D721Med (cell line): ENCODE measurements around the gene CCDC169.

ENCODE experiments used
- DNase-seq: peaks from one replicate; pipeline ENCODE4 v3.0.0; 2011; ENCODE audit warnings: low spot score; ENCODE audit not compliant: insufficient read length
- FAIRE-seq: peaks from 2 replicates; lab custom pipeline; 2011; peaks lifted over from hg19 to GRCh38; lab: Jason Lieb, UNC
- CTCF ChIP-seq: IDR thresholded peaks from 2 replicates; pipeline ENCODE4 v1.5.1; 2012; ENCODE audit warnings: mild to moderate bottlenecking, control low read depth; ENCODE audit not compliant: insufficient read depth; ENCODE audit errors: missing control alignments

The CCDC169 gene

DNA sequence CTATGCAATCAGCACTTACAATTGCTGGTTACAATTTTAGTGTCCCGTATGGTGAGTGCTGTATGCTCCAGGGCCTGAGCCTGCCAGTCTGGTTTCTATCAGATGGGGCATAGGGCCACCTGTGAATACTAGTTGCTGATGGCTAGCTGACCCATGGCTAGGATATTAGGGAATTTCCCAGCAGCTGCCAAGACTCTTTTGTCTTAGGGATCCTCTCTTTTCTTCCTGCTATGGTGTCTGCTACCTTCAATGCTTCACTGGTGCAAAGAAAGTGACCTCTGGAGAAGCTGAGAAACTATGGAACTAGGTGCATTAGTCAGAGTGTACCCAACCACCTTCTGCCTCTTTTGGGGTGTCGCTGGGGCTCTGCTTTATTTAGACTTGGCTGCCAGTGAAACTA, 11.6 kb downstream of the CCDC169 start:
- TF ChIP-seq CTCF, result no peak
- no peak for FAIRE-seq
- DNase-seq, result no peak

GRCh38 chr13:36282821-36283432, 14.7 kb downstream of the CCDC169 start:
- DNase-seq (no peak), FAIRE-seq (peak; percentile 77)
- TF ChIP-seq CTCF, result peak; percentile 82

DNA sequence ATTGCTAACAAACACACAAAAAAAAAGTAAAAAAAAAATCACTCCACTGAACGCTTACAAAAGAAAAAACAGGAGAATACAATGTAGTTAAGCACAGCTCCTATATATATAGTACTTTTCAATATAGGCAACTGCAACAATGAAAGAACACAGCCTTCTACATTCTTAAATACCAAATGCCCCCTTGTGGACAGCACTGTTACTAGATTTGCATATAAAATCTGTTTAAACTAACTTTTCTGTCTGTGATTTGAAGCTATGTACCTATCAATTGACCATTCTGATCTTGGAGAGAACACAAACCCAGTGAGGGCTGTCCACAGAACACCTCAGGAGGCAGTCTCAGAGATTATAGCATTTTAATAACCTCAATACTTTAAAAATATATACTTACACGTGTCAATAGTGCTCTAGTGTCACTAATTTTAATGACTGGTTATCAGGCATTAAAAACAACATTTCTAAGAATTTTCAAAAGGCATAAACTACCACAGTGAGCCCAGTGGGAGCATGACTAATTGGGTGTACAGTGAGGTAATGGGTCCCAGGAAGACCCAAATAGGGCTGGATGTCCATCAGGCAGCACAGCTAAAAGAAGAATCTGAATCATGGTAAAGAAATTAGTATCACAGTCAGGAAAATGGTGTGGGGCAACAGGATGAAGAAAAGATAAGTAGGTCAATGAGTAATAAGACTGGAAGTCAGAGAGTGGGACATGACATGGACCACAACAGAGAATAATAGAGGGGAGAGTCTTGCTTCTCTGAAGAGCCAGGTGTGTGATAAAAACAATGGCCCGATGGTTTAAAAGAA, 22.2 kb downstream of the CCDC169 start:
- no peak for DNase-seq
- peak; percentile 60 for TF ChIP-seq CTCF
- no peak for FAIRE-seq

DNA sequence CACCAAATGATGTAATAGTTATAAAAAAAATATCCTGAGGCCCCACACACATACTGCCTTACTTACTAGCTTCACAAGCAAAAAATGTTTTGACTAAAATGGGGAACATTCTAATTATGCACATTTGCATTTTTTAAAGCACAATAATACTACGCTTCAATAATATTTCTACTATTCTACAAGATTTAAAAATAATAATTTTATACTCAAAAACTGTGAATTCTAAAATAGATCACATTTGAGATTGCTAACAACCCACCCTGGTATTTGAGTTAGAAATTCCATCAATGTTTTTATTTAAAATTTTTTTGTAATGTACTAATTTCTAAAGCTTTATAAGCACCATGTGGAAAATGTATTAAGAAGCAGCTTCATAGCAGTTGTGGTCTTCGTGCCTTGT, 24.2 kb downstream of the CCDC169 start:
- no peak for DNase-seq
- TF ChIP-seq CTCF, result no peak
- FAIRE-seq, result no peak

- FAIRE-seq, result no peak
- DNase-seq, result no peak
- TF ChIP-seq CTCF, result no peak
Measured at GRCh38 chr13:36261976-36262375, 35.6 kb downstream of the CCDC169 start.

DNA sequence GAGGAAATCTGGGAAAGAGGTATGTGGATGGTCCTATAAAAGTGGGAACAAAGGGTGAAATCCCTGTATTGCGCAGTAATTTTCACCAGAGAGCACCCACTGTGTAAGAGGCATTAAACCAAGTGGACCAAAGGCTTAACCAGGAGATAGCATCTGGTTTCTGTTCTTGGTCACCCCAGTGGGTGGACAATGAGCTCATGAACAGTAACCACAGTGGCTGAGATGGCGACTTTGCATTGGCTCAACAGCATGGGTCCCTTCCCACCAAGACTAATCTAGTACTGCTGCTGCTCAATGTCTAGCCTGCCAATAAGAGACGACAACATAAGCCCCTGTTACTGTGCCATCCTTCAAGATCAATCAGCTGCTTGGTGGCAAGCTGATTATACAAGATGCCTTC, 36.6 kb downstream of the CCDC169 start:
- TF ChIP-seq CTCF, result no peak
- DNase-seq (no peak), FAIRE-seq (no peak)
